ENCODE data around the gene CD160.

CD160 gene

GRCh38 chr1:145782272-145783099 lies 63.2 kb downstream of the CD160 start:
- Histone ChIP-seq H3K4me3 (peak overlapping the region; percentile 59), H3K27ac (peak overlapping the region; percentile 87 to 88)
- no peak for TF ChIP-seq CTCF (IDR thresholded peaks at IDR 0.05)
- DNase-seq (ENCODE audit: low spot score): no peak

GRCh38 chr1:145784409-145784808 lies 65.1 kb downstream of the CD160 start:
- H3K27ac ChIP-seq: peak overlapping the region; percentile 69 to 88
- TF ChIP-seq CTCF (IDR thresholded peaks at IDR 0.05): no peak
- H3K4me3 ChIP-seq: peak overlapping the region; percentile 59

GRCh38 chr1:145785547-145785946 lies 66.2 kb downstream of the CD160 start:
- no peak overlapping the region for H3K4me3 ChIP-seq
- TF ChIP-seq CTCF (IDR thresholded peaks at IDR 0.05): no peak
- peak overlapping the region; percentile 31 to 88 for H3K27ac ChIP-seq
- DNase-seq (ENCODE audit: low spot score): no peak

More at GRCh38 chr1:145784409-145784808, 65.1 kb downstream of the CD160 start:
- DNase-seq (ENCODE audit: low spot score): no peak

GRCh38 chr1:145786271-145786670 lies 67.0 kb downstream of the CD160 start:
- DNase-seq (ENCODE audit: low spot score): no peak
- Histone ChIP-seq H3K27ac (no peak overlapping the region), H3K4me3 (no peak overlapping the region)
- TF ChIP-seq CTCF (IDR thresholded peaks at IDR 0.05): no peak

- Histone ChIP-seq H3K4me3 (no peak overlapping the region), H3K27ac (no peak overlapping the region)
- no peak for DNase-seq (ENCODE audit: low spot score)
- TF ChIP-seq CTCF (IDR thresholded peaks at IDR 0.05): no peak
Observed at GRCh38 chr1:145788580-145788979, 69.3 kb downstream of the CD160 start.

Data from coronary artery (tissue), 2 donors.